Measurements from ENCODE around the gene ITGA11. TPM values are rescaled to one million over a fixed set of nuclear protein-coding genes. Genes with fewer than 3 reads are reported as not detected.

ITGA11 gene
- total RNA-seq, 1 experiment from 2014 or later, result 0.70 TPM

DNA sequence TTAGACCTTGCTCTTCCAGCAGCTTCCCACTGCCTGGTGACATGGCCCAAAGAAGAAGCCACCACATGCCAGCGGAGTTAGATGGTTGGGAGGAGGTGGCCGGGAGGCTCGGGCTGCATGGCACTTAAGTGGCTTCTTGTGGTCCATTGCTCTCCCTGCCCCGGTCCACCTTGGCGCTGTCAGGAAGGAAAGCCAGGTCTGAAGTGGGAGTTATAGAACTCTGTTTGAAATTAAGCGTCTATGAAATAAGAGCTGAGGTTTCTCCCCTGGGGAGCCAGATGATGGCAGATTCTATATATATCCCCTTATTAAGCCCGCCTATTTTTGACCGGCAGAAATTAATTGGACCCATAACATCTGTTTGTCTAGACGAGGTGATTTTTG is 61.2 kb downstream of the ITGA11 start:
- DNase-seq, result no peak
- H3K9me3 ChIP-seq (ENCODE audit: insufficient read depth, low read depth), result no peaks in the 10 kb centered on the region
- H3K4me3 ChIP-seq, result no peak overlapping the region
- H3F3A ChIP-seq (ENCODE audit: insufficient read depth, low read depth), result no peaks in the 10 kb centered on the region
- no TSS peak for BruUV-seq (replicated peaks)
- H3K79me2 ChIP-seq (ENCODE audit: low read depth), result no peaks in the 10 kb centered on the region
- H2AFZ ChIP-seq, result no peak overlapping the region
- no peak overlapping the region for H3K4me2 ChIP-seq
- H3K9me2 ChIP-seq (ENCODE audit: insufficient read depth), result no peaks in the 10 kb centered on the region
- CTCF ChIA-PET, result no interaction called here
- intact Hi-C loops (cut with micrococcal nuclease; ENCODE audit: unreplicated experiment), result no loop called here
- H4K20me1 ChIP-seq (ENCODE audit: insufficient read depth), result no peaks in the 10 kb centered on the region
- POLR2A ChIA-PET (ENCODE audit: unreplicated experiment), result interaction anchor here (0.6 kb wide), 1 partner anchor 873 kb away, joined by 7 read pairs; no protein-coding TSS in a partner anchor
- H3K36me3 ChIP-seq (ENCODE audit: low read depth), result no peaks in the 10 kb centered on the region
- H3K27ac ChIP-seq, result no peak overlapping the region
- no peaks in the 10 kb centered on the region for H3K27me3 ChIP-seq (ENCODE audit: insufficient read depth, low read depth)
- TF ChIP-seq EZH2 (IDR thresholded peaks at IDR 0.05; ENCODE audit: low read depth) (no peak), CTCF (conservative IDR thresholded peaks at IDR 0.05) (no peak)
- H3K4me1 ChIP-seq (replicated peaks; ENCODE audit: insufficient read depth), result no peaks in the 10 kb centered on the region

DNA sequence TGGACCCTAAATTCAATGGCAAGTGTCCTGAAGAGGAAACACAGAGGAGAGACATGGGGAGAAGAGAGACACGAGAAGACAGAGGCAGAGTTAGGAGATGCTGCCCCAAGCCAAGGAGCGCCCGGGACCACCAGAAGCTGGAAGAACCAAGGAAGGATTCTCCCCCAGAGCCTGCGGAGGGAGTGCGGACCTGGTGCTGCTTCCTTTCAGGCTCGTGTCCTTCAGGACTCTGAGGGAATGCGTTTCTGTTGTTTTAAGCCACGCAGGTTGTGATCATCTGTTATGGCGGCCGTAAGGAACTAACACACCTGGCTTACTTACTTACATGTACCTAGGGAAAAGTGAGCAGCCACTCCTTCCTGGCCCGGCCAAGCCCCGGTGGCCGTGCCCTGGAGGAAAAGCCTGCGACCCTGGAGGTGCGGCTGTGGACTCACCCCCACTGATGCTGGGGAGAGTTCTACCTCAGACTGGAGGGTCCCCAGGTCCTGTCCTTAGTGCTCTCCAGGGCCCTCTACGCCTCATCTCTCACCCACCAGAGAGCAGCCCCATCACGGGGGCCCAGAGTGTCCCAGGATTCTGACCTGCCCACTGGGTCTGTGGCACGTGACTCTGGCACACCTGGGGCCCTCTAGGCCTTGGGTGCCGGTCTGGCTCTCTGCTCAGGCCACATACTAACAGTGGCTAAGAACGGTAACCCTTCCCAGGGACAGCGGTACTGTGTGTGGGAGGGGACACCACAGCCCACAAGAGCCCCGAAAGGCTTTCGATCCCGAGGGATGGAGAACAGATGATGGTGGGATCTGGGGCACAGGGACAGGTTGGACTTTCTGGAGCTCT is 61.8 kb downstream of the ITGA11 start:
- Histone ChIP-seq H3K4me3 (no peak overlapping the region), H3K79me2 (ENCODE audit: low read depth) (no peaks in the 10 kb centered on the region), H3K9me3 (ENCODE audit: insufficient read depth, low read depth) (no peaks in the 10 kb centered on the region), H3K27me3 (ENCODE audit: insufficient read depth, low read depth) (no peaks in the 10 kb centered on the region), H4K20me1 (ENCODE audit: insufficient read depth) (no peaks in the 10 kb centered on the region), H3K9me2 (ENCODE audit: insufficient read depth) (no peaks in the 10 kb centered on the region), H3K4me1 (replicated peaks; ENCODE audit: insufficient read depth) (no peaks in the 10 kb centered on the region), H2AFZ (no peak overlapping the region), H3K4me2 (no peak overlapping the region), H3K36me3 (ENCODE audit: low read depth) (no peaks in the 10 kb centered on the region), H3K27ac (no peak overlapping the region), H3F3A (ENCODE audit: insufficient read depth, low read depth) (no peaks in the 10 kb centered on the region)
- no peak for DNase-seq
- intact Hi-C loops (cut with micrococcal nuclease; ENCODE audit: unreplicated experiment), result no loop called here
- CTCF ChIA-PET, result no interaction called here
- TF ChIP-seq CTCF (conservative IDR thresholded peaks at IDR 0.05) (no peak), EZH2 (IDR thresholded peaks at IDR 0.05; ENCODE audit: low read depth) (no peak)
- POLR2A ChIA-PET (ENCODE audit: unreplicated experiment), result no interaction called here
- no TSS peak for BruUV-seq (replicated peaks)

DNA sequence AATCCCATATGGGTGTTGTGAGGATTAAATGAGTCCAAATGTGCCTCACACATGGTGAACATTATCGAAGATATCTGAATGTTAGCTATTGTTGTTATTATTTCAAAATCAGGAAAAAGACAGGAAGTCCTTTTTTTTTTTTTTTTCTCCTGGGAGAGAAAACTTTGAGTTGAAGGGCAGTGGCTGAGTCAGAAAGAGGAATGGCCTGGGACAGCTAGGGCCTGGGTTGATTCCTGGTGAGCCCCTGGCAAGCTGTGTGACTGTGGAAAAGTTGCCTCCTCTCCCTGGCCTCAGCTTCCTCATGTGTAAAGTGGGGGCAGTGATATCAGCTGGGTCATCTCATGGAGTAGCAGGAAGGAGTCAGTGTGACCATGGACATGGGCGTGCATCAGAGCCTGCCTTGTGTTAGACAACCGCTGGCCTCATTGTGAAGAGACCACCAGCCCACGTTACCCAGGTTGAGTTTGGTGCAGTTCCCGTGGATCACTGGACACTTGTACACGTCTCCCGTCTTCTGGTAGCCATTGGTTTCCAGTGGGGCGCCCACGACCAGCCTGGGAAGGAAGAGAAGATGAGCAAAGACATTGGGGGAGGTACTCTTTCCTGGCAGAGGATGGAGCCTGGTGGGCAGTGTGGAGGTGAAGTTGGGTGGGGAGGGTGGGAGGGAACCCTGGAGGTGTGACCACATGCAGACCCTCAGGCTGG is 63.1 kb downstream of the ITGA11 start:
- ChIA-PET POLR2A (ENCODE audit: unreplicated experiment) (no interaction called here), CTCF (no interaction called here)
- Histone ChIP-seq H3K27me3 (ENCODE audit: insufficient read depth, low read depth) (no peaks in the 10 kb centered on the region), H4K20me1 (ENCODE audit: insufficient read depth) (no peaks in the 10 kb centered on the region), H3K36me3 (ENCODE audit: low read depth) (no peaks in the 10 kb centered on the region), H3K79me2 (ENCODE audit: low read depth) (no peaks in the 10 kb centered on the region), H3K4me2 (no peak overlapping the region), H3K9me3 (ENCODE audit: insufficient read depth, low read depth) (no peaks in the 10 kb centered on the region), H3K4me3 (no peak overlapping the region), H3K9me2 (ENCODE audit: insufficient read depth) (no peaks in the 10 kb centered on the region), H3F3A (ENCODE audit: insufficient read depth, low read depth) (no peaks in the 10 kb centered on the region), H2AFZ (no peak overlapping the region), H3K4me1 (replicated peaks; ENCODE audit: insufficient read depth) (no peaks in the 10 kb centered on the region), H3K27ac (no peak overlapping the region)
- no TSS peak for BruUV-seq (replicated peaks)
- TF ChIP-seq EZH2 (IDR thresholded peaks at IDR 0.05; ENCODE audit: low read depth) (no peak), CTCF (conservative IDR thresholded peaks at IDR 0.05) (no peak)
- no peak for DNase-seq
- intact Hi-C loops (cut with micrococcal nuclease; ENCODE audit: unreplicated experiment), result no loop called here

All from PC-9 (cell line).